K562 (cell line): Measurements from ENCODE around the gene OLFM3. TPM values are rescaled to one million over a fixed set of nuclear protein-coding genes. Genes with fewer than 3 reads are reported as not detected.

Source experiments
- ATAC-seq: fragments of 200-7000 bp; cut with Tn5 transposase; 3 replicates; pipeline ENCODE4 v1.9.1; 2020; ENCODE audit warnings: moderate library complexity
- BruUV-seq: library from RNA; stranded (reverse); fragments of 400-500 nt; replicated peaks from 2 replicates; lab custom pipeline; 2021; lab: Mats Ljungman, UMichigan
- CTCF ChIA-PET: fragments of 300-600 bp; formaldehyde crosslinking; extraction: SDS; loops from one replicate; lab custom pipeline; 2021; ENCODE audit warnings: low intra/inter-chr PET ratio; lab: Yijun Ruan, JAX
- POLR2A ChIA-PET: fragments of 300-600, 350-650 bp; sonication (Branson Sonifier 250); formaldehyde crosslinking; extraction: SDS; loops from one replicate; lab custom pipeline; 2021; ENCODE audit warnings: antibody characterized with exemption, inconsistent platforms; lab: Yijun Ruan, JAX
- DNase-seq, 4 experiments: peaks; one replicate each; pipeline versions ENCODE4 v3.0.0 to v3.0.0-alpha.2; 2011 to 2018; ENCODE audit warnings: low spot score in 3 of 4, mixed read lengths in 3 of 4; ENCODE audit errors: extremely low read depth in 1 of 4
- FAIRE-seq: peaks from 2 replicates; lab custom pipeline; 2011; peaks lifted over from hg19 to GRCh38; lab: Jason Lieb, UNC
- H2AFZ ChIP-seq: 2 replicates; pipeline ENCODE4 v1.6.0; 2011; ENCODE audit warnings: low read depth, low read length, control low read depth, inconsistent platforms
- H3K27ac ChIP-seq: fragments of 200-600 bp; 3 replicates; pipeline ENCODE4 v1.8.0; 2011; ENCODE audit warnings: low read depth, mild to moderate bottlenecking, control low read depth, inconsistent platforms, low read length, moderate library complexity, mixed read lengths; ENCODE audit errors: extremely low read depth
- H3K27me3 ChIP-seq, 2 experiments: fragments of 300-600 bp in 1 of 2; 2 replicates in 1 of 2; 3 replicates in 1 of 2; pipeline versions ENCODE4 v1.6.0 to v1.8.0; 2011; ENCODE audit warnings: inconsistent platforms in 2 of 2, low read length in 2 of 2, mild to moderate bottlenecking in 1 of 2, mixed read lengths in 1 of 2, moderate library complexity in 1 of 2; ENCODE audit not compliant: control insufficient read depth in 2 of 2, insufficient read depth in 2 of 2
- H3K36me3 ChIP-seq: fragments of 300-600 bp; 3 replicates; pipeline ENCODE4 v1.8.0; 2011; ENCODE audit warnings: mild to moderate bottlenecking, low read length, inconsistent platforms; ENCODE audit not compliant: control insufficient read depth, insufficient read depth
- H3K4me1 ChIP-seq, 2 experiments: fragments of 200-600 bp in 1 of 2; replicated peaks in 1 of 2; 2 replicates in 1 of 2; 3 replicates in 1 of 2; pipeline versions ENCODE4 v1.5.1 to v1.8.0; 2011; ENCODE audit warnings: inconsistent platforms in 2 of 2, low read length in 2 of 2, mild to moderate bottlenecking in 1 of 2, mixed read lengths in 1 of 2, moderate library complexity in 1 of 2; ENCODE audit not compliant: control insufficient read depth in 2 of 2, insufficient read depth in 2 of 2
- H3K4me2 ChIP-seq: 2 replicates; pipeline ENCODE4 v1.6.1; 2011; ENCODE audit warnings: low read length, control low read depth, inconsistent platforms, mixed read lengths; ENCODE audit not compliant: insufficient read depth
- H3K4me3 ChIP-seq: fragments of 200-600 bp; sonication (generic), shearing (Covaris generic); 2 replicates; pipeline ENCODE4 v1.5.1; 2016; ENCODE audit warnings: control low read depth, inconsistent platforms
- H3K79me2 ChIP-seq: fragments of 200-600 bp; 3 replicates; pipeline ENCODE4 v1.8.0; 2011; ENCODE audit warnings: low read length, inconsistent platforms; ENCODE audit not compliant: control insufficient read depth, insufficient read depth
- H3K9ac ChIP-seq, 2 experiments: 2 replicates each; pipeline versions ENCODE4 v1.6.0 to v1.6.1; 2011; ENCODE audit warnings: low read depth in 2 of 2, low read length in 2 of 2, control low read depth in 1 of 2, inconsistent platforms in 1 of 2, mild to moderate bottlenecking in 1 of 2, mixed read lengths in 1 of 2; ENCODE audit not compliant: insufficient read depth in 1 of 2
- H3K9me1 ChIP-seq: one replicate; pipeline ENCODE4 v1.6.0; 2011; ENCODE audit warnings: inconsistent platforms, mild to moderate bottlenecking, low read length, moderate library complexity; ENCODE audit not compliant: control insufficient read depth, insufficient read depth
- H3K9me3 ChIP-seq: replicated peaks from 2 replicates; pipeline ENCODE4 v1.5.1; 2011; ENCODE audit warnings: low read depth, low read length, inconsistent platforms; ENCODE audit not compliant: control insufficient read depth, insufficient read depth
- H4K20me1 ChIP-seq: replicated peaks from 2 replicates; pipeline ENCODE4 v1.6.1; 2011; ENCODE audit warnings: low read length, inconsistent platforms, mixed read lengths; ENCODE audit not compliant: control insufficient read depth, insufficient read depth
- CTBP1 ChIP-seq: fragments of 450-650 bp; IDR thresholded peaks from 2 replicates; pipeline ENCODE4 v1.6.1; 2016; ENCODE audit warnings: borderline replicate concordance
- EHMT2 ChIP-seq: fragments of 450-650 bp; IDR thresholded peaks from 2 replicates; pipeline ENCODE4 v1.6.1; 2018; ENCODE audit warnings: antibody characterized with exemption
- HDAC3 ChIP-seq: fragments of 450-650 bp; IDR thresholded peaks from 2 replicates; pipeline ENCODE4 v1.6.1; 2018; ENCODE audit warnings: borderline replicate concordance, mild to moderate bottlenecking, moderate library complexity; ENCODE audit not compliant: partially characterized antibody
- SETDB1 ChIP-seq: IDR thresholded peaks from one replicate; pipeline ENCODE4 v1.6.1; 2012; ENCODE audit warnings: low read length, control low read depth, inconsistent platforms
- SNAPC5 ChIP-seq: fragments of 250-450 bp; sonication (Bioruptor Pico); IDR thresholded peaks from 2 replicates; pipeline ENCODE4 v1.8.0; 2021; ENCODE audit warnings: moderate library complexity, mild to moderate bottlenecking, inconsistent platforms
- ZC3H11A ChIP-seq: IDR thresholded peaks from 2 replicates; pipeline ENCODE4 v1.6.1; 2012; ENCODE audit warnings: low read depth, low read length, improper control_type of control experiment
- ZHX1 ChIP-seq: fragments of 150-350 bp; conservative IDR thresholded peaks from 2 replicates; pipeline ENCODE4 v1.6.1; 2014; ENCODE audit warnings: low read length
- ZNF384 ChIP-seq: IDR thresholded peaks from 2 replicates; pipeline ENCODE4 v1.6.1; 2012; ENCODE audit warnings: low read depth, low read length, improper control_type of control experiment
- WGBS: fragments of 100-300 bp; shearing (Covaris generic); methylation state at CpG from one replicate; pipeline ENCODE4 v1.1.6; 2016; ENCODE audit warnings: low coverage, mixed read lengths; ENCODE audit not compliant: insufficient coverage; ENCODE audit errors: missing lambda C conversion rate; 5-methylcytosine and 5-hydroxymethylcytosine counted together
- in situ Hi-C: fragments of 300-500 bp; cut with MboI; formaldehyde crosslinking; loops from 4 replicates; pipeline ENCODE4 v1.15.0; 2018; ENCODE audit warnings: inconsistent platforms, mixed read lengths
- intact Hi-C: fragments of 100-400 bp; cut with micrococcal nuclease; formaldehyde crosslinking; loops from 2 replicates; pipeline ENCODE4 v1.14.2; 2022
- polyA plus RNA-seq, 8 experiments: library from polyadenylated mRNA; depleted of rRNA in 4 of 8; stranded (reverse) in 5 of 8; unstranded in 3 of 8; fragments of >200 nt; fragmentation: Nextera tagmentation in 2 of 8; fragmentation: Illumina TruSeq in 1 of 8; extraction: Ambion mirVana in 2 of 8; extraction: Trizol in 1 of 8; gene quantifications; 2 replicates each; pipeline versions ENCODE4 v1.2.1 to v1.2.3, GENCODE V29; 2011 to 2014; ENCODE audit warnings: inconsistent platforms in 1 of 8, missing spikeins in 1 of 8
- total RNA-seq, 7 experiments: library from RNA; depleted of rRNA in 6 of 7; stranded (reverse); fragments of >200 nt in 6 of 7; fragmentation: Illumina TruSeq in 2 of 7; extraction: Trizol in 2 of 7; gene quantifications; 2 replicates each; pipeline versions ENCODE4 v1.2.1 to v1.2.3, GENCODE V29; 2011 to 2021; ENCODE audit warnings: low replicate concordance in 1 of 7
- TF ChIP-seq, protein P1 (sequence below): fragments of 450-650 bp; IDR thresholded peaks from 2 replicates; pipeline ENCODE4 v1.6.1; 2018; ENCODE audit not compliant: partially characterized antibody
- TF ChIP-seq, protein P2 (sequence below): fragments of 250-450 bp; sonication (Bioruptor Pico); IDR thresholded peaks from 2 replicates; pipeline ENCODE4 v1.5.0; 2020; ENCODE audit warnings: mild to moderate bottlenecking

The OLFM3 gene
- total and polyA plus RNA-seq, 9 of the 15 experiments (the other 6 are each of a cell fraction or from before 2014, with no cell fraction given) = 0.07 TPM; not detected in 8

DNA sequence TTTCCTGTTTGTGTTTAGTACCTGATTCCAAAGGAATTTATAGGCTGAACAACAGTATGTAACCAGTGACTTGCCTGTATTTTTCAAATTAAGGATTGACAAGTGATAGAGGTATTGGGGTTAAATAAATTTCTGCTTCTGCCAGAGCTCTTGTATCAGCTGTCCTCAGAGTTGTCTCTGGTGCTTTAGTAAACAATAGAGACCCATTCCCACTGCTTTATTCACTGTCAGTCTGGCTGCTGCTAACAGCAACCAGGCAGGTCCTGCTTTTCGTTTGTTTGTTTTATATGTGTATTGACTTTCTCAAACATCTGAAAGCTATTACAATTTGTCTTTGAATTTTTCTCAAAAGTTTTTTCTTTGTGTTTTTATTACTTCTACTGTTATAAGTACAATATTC is 76.1 kb downstream of the OLFM3 start (continued):
- TF ChIP-seq, protein P1, sequence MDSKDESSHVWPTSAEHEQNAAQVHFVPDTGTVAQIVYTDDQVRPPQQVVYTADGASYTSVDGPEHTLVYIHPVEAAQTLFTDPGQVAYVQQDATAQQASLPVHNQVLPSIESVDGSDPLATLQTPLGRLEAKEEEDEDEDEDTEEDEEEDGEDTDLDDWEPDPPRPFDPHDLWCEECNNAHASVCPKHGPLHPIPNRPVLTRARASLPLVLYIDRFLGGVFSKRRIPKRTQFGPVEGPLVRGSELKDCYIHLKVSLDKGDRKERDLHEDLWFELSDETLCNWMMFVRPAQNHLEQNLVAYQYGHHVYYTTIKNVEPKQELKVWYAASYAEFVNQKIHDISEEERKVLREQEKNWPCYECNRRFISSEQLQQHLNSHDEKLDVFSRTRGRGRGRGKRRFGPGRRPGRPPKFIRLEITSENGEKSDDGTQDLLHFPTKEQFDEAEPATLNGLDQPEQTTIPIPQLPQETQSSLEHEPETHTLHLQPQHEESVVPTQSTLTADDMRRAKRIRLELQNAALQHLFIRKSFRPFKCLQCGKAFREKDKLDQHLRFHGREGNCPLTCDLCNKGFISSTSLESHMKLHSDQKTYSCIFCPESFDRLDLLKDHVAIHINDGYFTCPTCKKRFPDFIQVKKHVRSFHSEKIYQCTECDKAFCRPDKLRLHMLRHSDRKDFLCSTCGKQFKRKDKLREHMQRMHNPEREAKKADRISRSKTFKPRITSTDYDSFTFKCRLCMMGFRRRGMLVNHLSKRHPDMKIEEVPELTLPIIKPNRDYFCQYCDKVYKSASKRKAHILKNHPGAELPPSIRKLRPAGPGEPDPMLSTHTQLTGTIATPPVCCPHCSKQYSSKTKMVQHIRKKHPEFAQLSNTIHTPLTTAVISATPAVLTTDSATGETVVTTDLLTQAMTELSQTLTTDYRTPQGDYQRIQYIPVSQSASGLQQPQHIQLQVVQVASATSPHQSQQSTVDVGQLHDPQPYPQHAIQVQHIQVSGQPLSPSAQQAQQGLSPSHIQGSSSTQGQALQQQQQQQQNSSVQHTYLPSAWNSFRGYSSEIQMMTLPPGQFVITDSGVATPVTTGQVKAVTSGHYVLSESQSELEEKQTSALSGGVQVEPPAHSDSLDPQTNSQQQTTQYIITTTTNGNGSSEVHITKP = no peak
- no peak for TF ChIP-seq ZC3H11A
- TF ChIP-seq ZNF384 = no peak
- TF ChIP-seq SETDB1 = no peak
- no peak for TF ChIP-seq CTBP1
- no peak for TF ChIP-seq SNAPC5

GRCh38 chr1:101918277-101918676 is 78.4 kb downstream of the OLFM3 start:
- H3K9me1 ChIP-seq = no peaks in the 10 kb centered on the region
- no TSS peak for BruUV-seq
- no peak overlapping the region for H3K4me3 ChIP-seq
- ChIA-PET POLR2A (no interaction called here), CTCF (no interaction called here)
- intact Hi-C loops (no loop called here), in situ Hi-C loops (no loop called here)
- no peaks in the 10 kb centered on the region for H3K79me2 ChIP-seq
- DNase-seq (no peak), ATAC-seq (no peak), FAIRE-seq (no peak)
- no peak overlapping the region for H3K27ac ChIP-seq
- no peaks in the 10 kb centered on the region for H3K9me3 ChIP-seq
- H3K36me3 ChIP-seq = no peaks in the 10 kb centered on the region
- no peak overlapping the region for H3K9ac ChIP-seq
- H3K4me1 ChIP-seq = no peaks in the 10 kb centered on the region
- H2AFZ ChIP-seq = no peak overlapping the region
- no peaks in the 10 kb centered on the region for H4K20me1 ChIP-seq
- no peak overlapping the region for H3K4me2 ChIP-seq
- no peaks in the 10 kb centered on the region for H3K27me3 ChIP-seq
- WGBS = 0% methylated on average over 1 of the region's 1 CpG
- TF ChIP-seq HDAC3 (no peak), EHMT2 (no peak), ZHX1 (no peak)
- TF ChIP-seq, protein P2, sequence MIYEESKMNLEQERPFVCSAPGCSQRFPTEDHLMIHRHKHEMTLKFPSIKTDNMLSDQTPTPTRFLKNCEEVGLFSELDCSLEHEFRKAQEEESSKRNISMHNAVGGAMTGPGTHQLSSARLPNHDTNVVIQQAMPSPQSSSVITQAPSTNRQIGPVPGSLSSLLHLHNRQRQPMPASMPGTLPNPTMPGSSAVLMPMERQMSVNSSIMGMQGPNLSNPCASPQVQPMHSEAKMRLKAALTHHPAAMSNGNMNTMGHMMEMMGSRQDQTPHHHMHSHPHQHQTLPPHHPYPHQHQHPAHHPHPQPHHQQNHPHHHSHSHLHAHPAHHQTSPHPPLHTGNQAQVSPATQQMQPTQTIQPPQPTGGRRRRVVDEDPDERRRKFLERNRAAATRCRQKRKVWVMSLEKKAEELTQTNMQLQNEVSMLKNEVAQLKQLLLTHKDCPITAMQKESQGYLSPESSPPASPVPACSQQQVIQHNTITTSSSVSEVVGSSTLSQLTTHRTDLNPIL (CRISPR knock-in tag) = no peak
